GM06990 (cell line): Measurements from ENCODE around the gene ANK3.

Experiments
- DNase-seq: peaks from one replicate; pipeline ENCODE4 v3.0.0-alpha.2; 2011; ENCODE audit not compliant: insufficient read length; ENCODE audit errors: extremely low read depth
- H3K27me3 ChIP-seq: replicated peaks from 2 replicates; pipeline ENCODE4 v1.6.0; 2011; ENCODE audit warnings: low read length; ENCODE audit not compliant: control insufficient read depth, insufficient read depth
- H3K36me3 ChIP-seq: 2 replicates; pipeline ENCODE4 v1.5.1; 2011; ENCODE audit warnings: low read length; ENCODE audit not compliant: control insufficient read depth, insufficient read depth
- H3K4me3 ChIP-seq: replicated peaks from 2 replicates; pipeline ENCODE4 v1.5.1; 2011; ENCODE audit warnings: low read depth, mild to moderate bottlenecking, control low read depth, low read length
- TF ChIP-seq, protein P1 (sequence below): IDR thresholded peaks from 2 replicates; pipeline ENCODE4 v1.5.1; 2011; ENCODE audit warnings: low read length, control low read depth, mild to moderate bottlenecking, inconsistent platforms; ENCODE audit not compliant: insufficient read depth, poor library complexity, severe bottlenecking

The ANK3 gene

GRCh38 chr10:60170250-60170649 is 219.4 kb downstream of the ANK3 start:
- no peak overlapping the region for H3K4me3 ChIP-seq
- TF ChIP-seq, protein P1, sequence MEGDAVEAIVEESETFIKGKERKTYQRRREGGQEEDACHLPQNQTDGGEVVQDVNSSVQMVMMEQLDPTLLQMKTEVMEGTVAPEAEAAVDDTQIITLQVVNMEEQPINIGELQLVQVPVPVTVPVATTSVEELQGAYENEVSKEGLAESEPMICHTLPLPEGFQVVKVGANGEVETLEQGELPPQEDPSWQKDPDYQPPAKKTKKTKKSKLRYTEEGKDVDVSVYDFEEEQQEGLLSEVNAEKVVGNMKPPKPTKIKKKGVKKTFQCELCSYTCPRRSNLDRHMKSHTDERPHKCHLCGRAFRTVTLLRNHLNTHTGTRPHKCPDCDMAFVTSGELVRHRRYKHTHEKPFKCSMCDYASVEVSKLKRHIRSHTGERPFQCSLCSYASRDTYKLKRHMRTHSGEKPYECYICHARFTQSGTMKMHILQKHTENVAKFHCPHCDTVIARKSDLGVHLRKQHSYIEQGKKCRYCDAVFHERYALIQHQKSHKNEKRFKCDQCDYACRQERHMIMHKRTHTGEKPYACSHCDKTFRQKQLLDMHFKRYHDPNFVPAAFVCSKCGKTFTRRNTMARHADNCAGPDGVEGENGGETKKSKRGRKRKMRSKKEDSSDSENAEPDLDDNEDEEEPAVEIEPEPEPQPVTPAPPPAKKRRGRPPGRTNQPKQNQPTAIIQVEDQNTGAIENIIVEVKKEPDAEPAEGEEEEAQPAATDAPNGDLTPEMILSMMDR: no peak
- no peaks in the 10 kb centered on the region for H3K36me3 ChIP-seq
- no peaks in the 10 kb centered on the region for H3K27me3 ChIP-seq
- no peak for DNase-seq

DNA sequence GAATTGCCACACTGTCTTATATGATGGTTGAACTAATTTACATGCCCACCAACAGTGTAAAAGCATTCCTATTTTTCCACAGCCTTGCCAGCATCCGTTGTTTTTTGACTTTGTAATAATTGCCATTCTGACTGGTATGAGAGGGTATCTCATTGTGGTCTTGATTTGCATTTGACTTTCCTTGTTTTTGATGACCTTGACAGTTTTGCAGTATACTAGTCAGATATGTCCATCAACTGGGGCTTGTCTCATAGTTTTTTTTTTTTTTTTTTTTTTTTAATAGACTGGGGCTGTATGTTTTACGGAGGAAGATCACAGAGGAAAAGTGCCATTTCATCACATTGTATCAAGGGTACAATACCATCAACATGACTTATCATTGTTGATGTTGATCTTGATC is 220.6 kb downstream of the ANK3 start:
- Histone ChIP-seq H3K4me3 (no peak overlapping the region), H3K36me3 (no peaks in the 10 kb centered on the region), H3K27me3 (no peaks in the 10 kb centered on the region)
- no peak for DNase-seq
- TF ChIP-seq, protein P1: no peak

DNA sequence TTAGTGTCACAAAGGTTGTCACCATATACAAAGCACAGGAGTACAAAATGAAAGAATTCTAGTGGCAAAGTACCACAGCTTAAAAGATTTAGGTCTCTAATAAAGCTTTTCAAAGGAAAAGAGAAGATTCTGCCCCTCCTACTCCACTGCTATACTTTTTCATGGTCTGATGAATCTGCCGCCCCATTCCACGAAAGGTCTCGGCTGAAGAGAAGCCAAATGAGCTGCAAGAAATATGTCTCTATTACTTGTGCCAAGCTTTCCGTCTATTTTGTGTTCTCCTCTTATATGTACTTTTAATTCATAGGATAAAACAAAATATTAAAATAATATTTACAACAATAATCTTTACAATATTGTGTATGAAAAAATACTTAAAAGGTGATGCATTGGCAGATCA is 222.6 kb downstream of the ANK3 start:
- TF ChIP-seq, protein P1: no peak
- no peaks in the 10 kb centered on the region for H3K27me3 ChIP-seq
- no peak for DNase-seq
- H3K36me3 ChIP-seq: no peaks in the 10 kb centered on the region
- no peak overlapping the region for H3K4me3 ChIP-seq

DNA sequence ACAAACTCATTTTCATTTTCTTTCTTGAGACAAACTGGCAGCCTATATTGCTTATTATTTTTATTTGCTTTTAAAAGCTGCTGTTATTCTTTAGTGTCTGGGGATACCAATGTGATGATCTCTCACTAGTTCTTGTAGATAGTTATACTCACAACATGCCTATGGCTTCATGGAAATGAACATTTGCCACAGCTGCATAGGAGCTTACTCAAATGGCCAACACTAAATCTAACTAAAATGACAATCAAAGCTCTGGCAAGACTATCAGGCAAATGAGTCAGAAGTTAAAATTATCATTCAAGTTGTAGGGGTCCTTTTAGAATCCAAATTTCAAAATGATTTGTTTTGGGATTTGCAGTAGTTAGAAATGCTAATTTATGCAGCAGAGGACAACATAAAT is 225.9 kb downstream of the ANK3 start:
- TF ChIP-seq, protein P1: no peak
- no peaks in the 10 kb centered on the region for H3K36me3 ChIP-seq

GRCh38 chr10:60162631-60163030 is 227.0 kb downstream of the ANK3 start:
- TF ChIP-seq, protein P1: no peak
- Histone ChIP-seq H3K36me3 (no peaks in the 10 kb centered on the region), H3K27me3 (no peaks in the 10 kb centered on the region), H3K4me3 (no peak overlapping the region)
- DNase-seq: no peak

More for the DNA sequence above, 225.9 kb downstream of the ANK3 start:
- no peak overlapping the region for H3K4me3 ChIP-seq
- no peak for DNase-seq
- no peaks in the 10 kb centered on the region for H3K27me3 ChIP-seq

- Histone ChIP-seq H3K27me3 (no peaks in the 10 kb centered on the region; the same call in 1 of the 2 replicates), H3K4me3 (no peak overlapping the region), H3K36me3 (no peaks in the 10 kb centered on the region)
- DNase-seq: no peak
- TF ChIP-seq, protein P1: no peak
Observed at GRCh38 chr10:60155943-60156683, 233.6 kb downstream of the ANK3 start.
